K562 (cell line): ENCODE data around the gene TRAPPC2L. TPM values are rescaled to one million over a fixed set of nuclear protein-coding genes. Genes with fewer than 3 reads are reported as not detected.
A peak's percentile ranks its signal among the peaks of the same experiment; 100 is the strongest.

Experiments used
- BHLHE40 ChIP-seq: IDR thresholded peaks from 2 replicates; pipeline ENCODE4 v1.6.1; 2011; ENCODE audit warnings: low read length, improper control_type of control experiment
- GABPA ChIP-seq: fragments of 200-800 bp; sonication (Bioruptor generic); conservative IDR thresholded peaks from 2 replicates; pipeline ENCODE4 v1.6.1; 2016; ENCODE audit warnings: low read depth, missing genetic modification characterization, missing compliant biosample characterization
- HNRNPUL1 ChIP-seq: fragments of 200-400 bp; formaldehyde crosslinking; IDR thresholded peaks from 2 replicates; pipeline ENCODE4 v1.6.1; 2017; ENCODE audit warnings: low read length
- NCOA1 ChIP-seq: fragments of 450-650 bp; IDR thresholded peaks from 2 replicates; pipeline ENCODE4 v1.6.1; 2016; ENCODE audit warnings: low read depth
- RAD21 ChIP-seq, 2 experiments: fragments of 250-450 bp in 1 of 2; fragments of 450-650 bp in 1 of 2; sonication (Bioruptor Pico) in 1 of 2; formaldehyde crosslinking in 1 of 2; IDR thresholded peaks in 1 of 2; conservative IDR thresholded peaks in 1 of 2; 2 replicates each; pipeline versions ENCODE4 v1.4.0 to v1.8.0; 2020 to 2022; ENCODE audit warnings: mild to moderate bottlenecking in 2 of 2, moderate library complexity in 1 of 2
- RBM22 ChIP-seq: fragments of 200-400 bp; formaldehyde crosslinking; IDR thresholded peaks from 2 replicates; pipeline ENCODE4 v1.6.1; 2018; ENCODE audit warnings: low read length, low read depth; ENCODE audit not compliant: poor library complexity, severe bottlenecking
- RBM39 ChIP-seq: fragments of 200-400 bp; formaldehyde crosslinking; optimal IDR thresholded peaks from 2 replicates; pipeline ENCODE3; 2018; ENCODE audit warnings: low read depth, low read length
- SAFB2 ChIP-seq: fragments of 200-400 bp; formaldehyde crosslinking; IDR thresholded peaks from 2 replicates; pipeline ENCODE4 v1.6.1; 2018; ENCODE audit warnings: borderline replicate concordance, low read length, low read depth, moderate library complexity; ENCODE audit not compliant: severe bottlenecking
- SNAPC5 ChIP-seq: fragments of 250-450 bp; sonication (Bioruptor Pico); IDR thresholded peaks from 2 replicates; pipeline ENCODE4 v1.8.0; 2021; ENCODE audit warnings: moderate library complexity, mild to moderate bottlenecking, inconsistent platforms
- THAP12 ChIP-seq: fragments of 250-450 bp; sonication (Bioruptor Pico); IDR thresholded peaks from 2 replicates; pipeline ENCODE4 v1.9.0; 2021; ENCODE audit warnings: mild to moderate bottlenecking, inconsistent platforms
- ZBTB5 ChIP-seq: fragments of 450-650 bp; IDR thresholded peaks from 2 replicates; pipeline ENCODE4 v1.6.1; 2017; ENCODE audit warnings: antibody characterized with exemption
- ZFP91 ChIP-seq: sonication (generic); formaldehyde crosslinking; IDR thresholded peaks from 2 replicates; pipeline ENCODE4 v1.8.0; 2022; ENCODE audit warnings: mild to moderate bottlenecking, missing genetic modification reagents
- ZNF140 ChIP-seq: fragments of 250-450 bp; sonication (Bioruptor Pico); IDR thresholded peaks from 2 replicates; pipeline ENCODE4 v1.8.0; 2021; ENCODE audit warnings: moderate library complexity, mild to moderate bottlenecking, inconsistent platforms
- ZNF175 ChIP-seq: fragments of 200-800 bp; sonication (Bioruptor generic); IDR thresholded peaks from 2 replicates; pipeline ENCODE4 v1.6.1; 2016; ENCODE audit warnings: low read depth, mild to moderate bottlenecking, missing genetic modification characterization, missing compliant biosample characterization
- ZNF253 ChIP-seq: fragments of 250-450 bp; sonication (Bioruptor Pico); conservative IDR thresholded peaks from 2 replicates; pipeline ENCODE4 v1.6.1; 2021; ENCODE audit warnings: mild to moderate bottlenecking
- ZNF589 ChIP-seq: fragments of 200-800 bp; sonication (Bioruptor generic); IDR thresholded peaks from 2 replicates; pipeline ENCODE4 v1.6.1; 2016; ENCODE audit warnings: low read depth, missing genetic modification characterization, missing compliant biosample characterization
- polyA plus RNA-seq, 8 experiments: library from polyadenylated mRNA; depleted of rRNA in 4 of 8; stranded (reverse) in 5 of 8; unstranded in 3 of 8; fragments of >200 nt; fragmentation: Nextera tagmentation in 2 of 8; fragmentation: Illumina TruSeq in 1 of 8; extraction: Ambion mirVana in 2 of 8; extraction: Trizol in 1 of 8; gene quantifications; 2 replicates each; pipeline versions ENCODE4 v1.2.1 to v1.2.3, GENCODE V29; 2011 to 2014; ENCODE audit warnings: inconsistent platforms in 1 of 8, missing spikeins in 1 of 8
- total RNA-seq, 7 experiments: library from RNA; depleted of rRNA in 6 of 7; stranded (reverse); fragments of >200 nt in 6 of 7; fragmentation: Illumina TruSeq in 2 of 7; extraction: Trizol in 2 of 7; gene quantifications; 2 replicates each; pipeline versions ENCODE4 v1.2.1 to v1.2.3, GENCODE V29; 2011 to 2021; ENCODE audit warnings: low replicate concordance in 1 of 7
- TF ChIP-seq, protein P1 (sequence below): sonication (generic); formaldehyde crosslinking; IDR thresholded peaks from 2 replicates; pipeline ENCODE4 v1.8.1; 2023; ENCODE audit warnings: mild to moderate bottlenecking, missing genetic modification reagents

The TRAPPC2L gene
- total and polyA plus RNA-seq, 9 of the 15 experiments (the other 6 are each of a cell fraction or from before 2014, with no cell fraction given): 60.4 to 398 (median 97.5) TPM

GRCh38 chr16:88888461-88889387 lies 31.8 kb downstream of the TRAPPC2L start (continued):
- TF ChIP-seq, protein P1, sequence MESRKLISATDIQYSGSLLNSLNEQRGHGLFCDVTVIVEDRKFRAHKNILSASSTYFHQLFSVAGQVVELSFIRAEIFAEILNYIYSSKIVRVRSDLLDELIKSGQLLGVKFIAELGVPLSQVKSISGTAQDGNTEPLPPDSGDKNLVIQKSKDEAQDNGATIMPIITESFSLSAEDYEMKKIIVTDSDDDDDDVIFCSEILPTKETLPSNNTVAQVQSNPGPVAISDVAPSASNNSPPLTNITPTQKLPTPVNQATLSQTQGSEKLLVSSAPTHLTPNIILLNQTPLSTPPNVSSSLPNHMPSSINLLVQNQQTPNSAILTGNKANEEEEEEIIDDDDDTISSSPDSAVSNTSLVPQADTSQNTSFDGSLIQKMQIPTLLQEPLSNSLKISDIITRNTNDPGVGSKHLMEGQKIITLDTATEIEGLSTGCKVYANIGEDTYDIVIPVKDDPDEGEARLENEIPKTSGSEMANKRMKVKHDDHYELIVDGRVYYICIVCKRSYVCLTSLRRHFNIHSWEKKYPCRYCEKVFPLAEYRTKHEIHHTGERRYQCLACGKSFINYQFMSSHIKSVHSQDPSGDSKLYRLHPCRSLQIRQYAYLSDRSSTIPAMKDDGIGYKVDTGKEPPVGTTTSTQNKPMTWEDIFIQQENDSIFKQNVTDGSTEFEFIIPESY (CRISPR knock-in tag): peak; percentile 94
- TF ChIP-seq ZBTB5 (no peak), RAD21 (CRISPR knock-in tag; conservative IDR thresholded peaks at IDR 0.05 in 1 of 2, IDR thresholded peaks at IDR 0.05 in 1 of 2) (no peak), THAP12 (CRISPR knock-in tag) (no peak), RBM22 (peak; percentile 98), ZNF253 (CRISPR knock-in tag) (no peak), ZFP91 (CRISPR knock-in tag) (no peak), RBM39 (peak; percentile 35), NCOA1 (no peak), ZNF589 (CRISPR knock-in tag) (no peak), SAFB2 (no peak), GABPA (tag) (no peak), BHLHE40 (no peak), ZNF175 (CRISPR knock-in tag) (no peak), SNAPC5 (CRISPR knock-in tag) (no peak), HNRNPUL1 (no peak), ZNF140 (no peak)
